Stimulated activated CD8-positive, alpha-beta memory T cell treated with anti-CD3 and anti-CD28 coated beads, Interleukin-4, amount 100 ng/mL, for 24 hours (primary cell): Measurements from ENCODE around the gene OTUD6A.
"Not testable (repeated sequence)": the region's sequence is repeated elsewhere in the genome, so short reads cannot be mapped to it uniquely, and the experiment has no call there.

ENCODE experiments used
- DNase-seq: peaks from one replicate; pipeline ENCODE4 v3.0.0-alpha.2; 2020; ENCODE audit warnings: low read depth

OTUD6A gene

DNA sequence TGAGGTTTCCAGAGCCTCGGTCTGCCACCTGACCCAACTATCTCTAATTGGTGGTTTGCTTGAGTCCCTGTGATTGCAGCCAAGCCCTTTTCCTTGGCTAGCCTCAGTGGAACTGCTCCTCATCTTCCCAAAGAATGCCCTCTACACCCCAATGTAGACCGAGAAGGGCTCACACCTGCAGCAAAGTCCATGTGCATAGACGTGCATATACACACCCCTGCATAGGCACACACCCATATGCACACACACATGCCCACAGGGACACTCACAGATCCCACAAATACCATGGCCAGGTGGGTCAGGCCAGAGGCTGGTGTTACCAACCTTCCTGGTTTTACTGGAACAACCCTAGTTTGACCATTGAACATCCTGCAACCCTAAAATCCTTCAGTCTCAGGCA is 12.9 kb upstream of the OTUD6A start:
- no peak for DNase-seq

DNA sequence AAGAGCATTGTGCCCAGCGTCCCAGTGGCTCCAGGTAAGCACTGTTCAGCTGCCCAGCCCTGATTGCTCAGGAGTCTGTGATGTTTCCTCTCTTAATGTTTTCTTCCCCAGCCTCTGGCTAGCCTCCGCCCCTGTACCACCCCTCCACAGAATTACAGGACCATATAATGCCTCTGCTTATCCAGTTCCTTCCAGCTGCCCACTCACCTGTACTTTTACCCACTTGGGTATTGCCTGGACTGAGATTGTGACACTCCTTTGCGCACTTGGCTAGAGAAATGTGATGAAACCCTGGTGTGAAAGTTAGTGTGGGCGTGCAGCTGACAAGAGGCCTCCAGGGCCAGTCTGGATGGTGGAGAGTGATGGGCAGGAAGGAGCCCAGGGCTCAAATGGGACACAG is 12.3 kb upstream of the OTUD6A start, which contains the start of gene AWAT2:
AWAT2 (minus strand) TSS at position 14 of the 400 bp plus-strand sequence; CDS start at position 8, 6 bp downstream.
- no peak for DNase-seq

DNA sequence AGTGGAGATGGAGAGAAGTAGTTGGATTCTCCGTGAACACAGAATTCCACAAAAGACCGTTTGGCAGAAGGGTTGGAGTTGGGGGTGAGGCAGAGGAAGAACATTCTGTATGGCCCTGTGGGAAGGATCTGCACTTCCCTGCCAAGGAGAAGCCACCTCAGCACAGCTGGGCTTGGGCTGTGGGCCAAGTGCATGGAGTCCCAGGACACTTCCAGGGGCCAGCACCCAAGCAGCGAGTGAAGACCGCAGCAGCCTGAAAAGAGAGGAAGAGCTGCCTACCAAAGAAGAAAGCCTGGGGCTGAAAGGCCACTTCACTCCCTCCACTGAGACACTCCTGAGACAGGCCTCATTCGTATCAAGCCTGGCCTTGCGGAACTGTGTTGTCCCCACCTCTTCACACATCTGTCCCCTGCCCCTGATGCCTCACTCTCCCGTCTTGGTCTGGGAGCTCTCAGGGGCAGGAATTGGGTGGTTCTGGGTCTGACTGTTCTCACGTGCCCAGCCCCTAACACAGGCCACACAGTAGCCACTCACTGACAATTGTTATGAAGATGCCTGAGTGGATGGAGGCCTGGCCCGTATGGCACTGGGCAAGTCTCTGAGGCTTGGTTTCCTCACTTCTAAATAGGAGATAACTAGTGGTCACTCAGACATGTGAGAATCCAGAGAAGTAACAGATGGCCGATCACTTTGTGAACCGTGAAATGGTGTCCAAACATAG is 9.2 kb upstream of the OTUD6A start:
- DNase-seq = no peak

DNA sequence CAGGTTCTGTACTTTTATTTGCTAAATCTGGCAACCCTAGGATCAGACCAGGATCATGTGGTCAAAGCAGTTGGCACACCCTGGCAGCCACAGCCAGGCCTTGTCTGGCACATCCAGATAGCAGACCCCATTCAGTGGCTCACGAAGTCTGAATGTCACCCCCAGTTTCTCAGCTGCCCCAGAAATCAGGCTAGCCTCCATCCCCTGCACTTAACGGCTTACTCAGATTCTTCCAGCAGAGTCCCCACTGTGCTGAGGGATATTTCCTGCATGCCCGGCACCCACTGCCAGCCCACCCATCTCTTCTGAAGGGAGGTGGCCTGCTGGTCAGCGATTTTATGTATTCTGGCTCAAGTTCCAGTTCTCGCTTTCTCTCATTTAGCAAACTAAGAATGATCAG is 7.9 kb upstream of the OTUD6A start:
- no peak for DNase-seq

DNA sequence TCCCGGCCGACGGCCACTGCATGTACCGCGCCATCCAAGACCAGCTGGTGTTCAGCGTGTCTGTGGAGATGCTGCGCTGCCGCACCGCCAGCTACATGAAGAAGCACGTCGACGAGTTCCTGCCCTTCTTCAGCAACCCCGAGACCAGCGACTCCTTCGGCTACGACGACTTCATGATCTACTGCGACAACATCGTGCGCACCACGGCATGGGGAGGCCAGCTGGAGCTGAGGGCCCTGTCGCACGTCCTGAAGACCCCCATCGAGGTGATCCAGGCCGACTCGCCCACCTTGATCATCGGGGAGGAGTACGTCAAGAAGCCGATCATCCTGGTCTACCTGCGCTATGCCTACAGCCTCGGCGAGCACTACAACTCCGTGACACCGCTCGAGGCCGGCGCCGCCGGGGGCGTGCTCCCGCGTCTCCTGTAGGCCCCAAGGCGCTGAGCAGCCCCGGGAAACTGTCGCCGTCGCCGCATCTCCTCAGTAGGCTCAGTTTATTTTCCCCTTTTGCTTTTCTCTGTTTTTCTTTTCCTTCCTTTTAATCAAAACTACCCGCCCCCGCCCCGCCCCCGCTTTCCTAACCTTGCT is 799 bp downstream of the OTUD6A start:
- DNase-seq = no peak

DNA sequence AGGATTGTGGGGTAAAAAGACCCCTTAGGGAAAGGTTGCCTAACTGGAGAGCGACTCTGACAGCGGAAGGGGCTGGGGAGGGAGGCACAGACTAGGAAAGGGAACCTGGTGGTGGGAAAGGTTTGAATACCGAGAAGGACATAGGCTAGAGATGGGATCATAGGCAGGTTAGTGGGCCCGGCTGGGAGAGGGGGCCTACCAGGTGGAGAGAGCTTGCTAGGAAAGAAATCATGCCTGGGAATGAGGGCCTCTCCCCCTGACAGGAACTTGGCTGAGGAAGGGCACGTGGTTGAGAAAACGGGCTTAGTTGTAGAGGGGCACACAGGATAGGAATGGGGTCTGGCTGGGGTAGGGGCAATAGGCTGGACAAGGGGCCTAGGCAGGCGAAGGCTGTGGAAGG is 4.4 kb downstream of the OTUD6A start:
- no peak for DNase-seq

DNA sequence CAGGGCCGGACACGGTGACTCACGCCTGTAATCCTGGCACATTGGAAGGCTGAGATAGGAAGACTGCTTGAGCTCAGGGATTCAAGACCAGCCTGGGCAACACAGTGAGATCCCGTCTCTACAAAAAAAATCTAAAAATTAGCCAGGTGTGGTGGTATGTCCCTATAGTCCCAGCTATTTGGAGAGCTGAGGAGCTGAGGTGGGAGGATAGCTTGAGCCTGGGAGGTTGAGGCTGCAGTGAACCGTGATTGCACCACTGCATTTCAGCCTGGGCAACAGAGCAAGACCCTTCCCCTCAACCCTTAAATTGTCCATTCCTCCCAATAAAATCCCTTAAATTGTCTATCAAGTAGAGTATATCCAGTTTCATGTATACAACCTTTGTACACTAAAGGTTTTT is 17.0 kb downstream of the OTUD6A start:
- DNase-seq = no peak

DNA sequence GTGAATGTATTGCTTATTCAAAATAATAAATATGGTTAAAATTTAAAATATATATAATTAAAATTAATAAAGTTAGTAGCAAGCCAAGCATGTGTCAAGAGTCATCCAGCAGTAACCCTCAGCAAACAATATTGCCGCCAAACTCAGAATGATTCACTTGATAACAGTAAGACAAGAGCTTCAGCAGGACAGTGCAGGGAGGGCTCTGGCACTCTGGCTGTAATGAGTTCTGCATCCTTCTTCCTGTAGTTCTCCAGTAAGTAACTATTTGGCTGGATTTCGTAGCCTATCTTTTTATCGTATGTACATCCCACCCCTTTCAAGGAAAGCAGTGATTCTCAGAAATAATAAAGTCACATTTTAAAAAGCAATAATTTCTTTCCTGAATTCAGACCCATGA is 17.6 kb downstream of the OTUD6A start:
- no peak for DNase-seq

DNA sequence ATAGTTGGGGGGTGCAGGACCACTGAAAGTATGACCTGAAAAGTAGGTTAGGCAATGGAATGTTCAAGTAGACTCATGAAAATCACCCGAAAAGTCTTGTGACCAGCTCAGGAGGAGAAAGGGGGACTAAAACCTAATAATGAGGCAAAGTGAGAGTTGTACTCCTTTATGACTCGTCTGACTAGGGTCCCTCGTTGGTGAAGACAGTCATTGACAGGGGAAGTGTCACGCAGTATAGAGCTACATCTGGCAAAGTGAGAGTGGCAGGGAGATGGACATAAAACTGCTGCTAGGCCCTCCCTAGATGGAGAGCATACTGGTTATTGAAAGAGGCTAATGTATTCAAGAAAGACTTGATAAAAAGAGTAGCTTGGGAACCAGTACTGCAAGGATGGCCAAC is 20.5 kb downstream of the OTUD6A start:
- no peak for DNase-seq

DNA sequence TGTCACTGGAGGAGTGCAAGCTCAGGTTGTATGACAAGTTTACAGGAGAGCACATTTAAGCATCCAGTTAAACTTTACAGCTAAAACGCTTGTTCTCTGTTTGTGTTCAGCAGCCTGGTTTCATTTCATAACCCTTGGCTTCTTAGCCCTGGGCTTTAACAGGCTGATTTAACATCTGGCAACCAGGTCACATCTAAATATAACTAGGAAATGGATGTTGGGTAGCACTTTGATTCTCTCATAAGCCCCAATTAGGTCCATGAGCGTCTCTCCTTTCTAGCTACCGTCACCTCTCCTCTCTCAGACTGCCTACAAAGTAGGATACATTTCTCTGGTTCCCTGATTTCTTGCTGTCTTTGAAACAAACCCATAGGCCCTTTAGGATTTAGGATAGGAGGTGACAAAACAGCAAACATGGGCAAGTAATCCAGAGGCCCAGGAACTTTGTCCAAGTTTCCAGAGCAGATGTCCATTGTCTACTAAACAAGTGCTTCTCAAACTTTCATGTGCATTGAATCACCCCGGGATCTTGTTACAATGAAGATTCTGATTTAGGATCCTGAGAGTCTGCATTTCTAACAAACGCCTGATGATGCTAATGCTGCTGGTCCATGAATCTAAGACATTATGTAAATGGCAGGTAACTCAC is 22.5 kb downstream of the OTUD6A start:
- DNase-seq = no peak

DNA sequence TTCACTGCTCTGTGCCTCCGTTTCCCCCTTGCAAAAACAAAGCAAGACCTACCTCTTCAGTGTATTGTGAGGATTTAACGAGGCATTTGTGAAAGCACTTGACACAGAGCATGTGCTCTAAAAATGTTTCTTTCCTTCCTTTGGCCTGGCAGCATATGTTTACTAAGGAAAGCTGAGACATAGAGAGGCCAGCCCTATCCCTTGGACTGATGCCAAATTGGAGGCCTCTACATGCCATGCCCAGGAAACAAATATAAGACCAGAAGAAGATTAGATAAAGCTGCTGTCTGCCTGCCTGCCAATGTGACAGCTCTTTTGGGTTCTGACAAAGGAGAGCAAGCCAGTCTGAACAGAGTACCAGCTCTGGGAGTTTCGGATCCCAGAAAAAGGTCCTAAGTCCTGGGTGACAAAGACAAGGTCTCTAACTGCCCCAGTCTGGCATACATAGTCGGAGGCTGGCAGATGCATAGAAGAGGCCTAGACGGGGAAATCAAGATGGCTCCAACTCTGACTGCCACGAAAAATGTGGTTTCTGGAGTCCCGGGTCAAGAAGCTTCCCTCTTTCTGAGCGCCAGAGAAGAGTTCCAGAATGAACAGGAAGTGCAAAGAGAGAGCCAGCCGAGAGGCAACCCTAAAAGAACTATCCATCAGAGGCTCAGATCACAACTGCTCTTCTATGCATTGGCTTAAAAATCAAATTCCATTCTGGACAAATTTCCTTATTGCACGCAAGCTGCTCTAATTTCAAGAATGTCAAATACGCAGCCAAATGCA is 25.8 kb downstream of the OTUD6A start:
- DNase-seq = no peak

DNA sequence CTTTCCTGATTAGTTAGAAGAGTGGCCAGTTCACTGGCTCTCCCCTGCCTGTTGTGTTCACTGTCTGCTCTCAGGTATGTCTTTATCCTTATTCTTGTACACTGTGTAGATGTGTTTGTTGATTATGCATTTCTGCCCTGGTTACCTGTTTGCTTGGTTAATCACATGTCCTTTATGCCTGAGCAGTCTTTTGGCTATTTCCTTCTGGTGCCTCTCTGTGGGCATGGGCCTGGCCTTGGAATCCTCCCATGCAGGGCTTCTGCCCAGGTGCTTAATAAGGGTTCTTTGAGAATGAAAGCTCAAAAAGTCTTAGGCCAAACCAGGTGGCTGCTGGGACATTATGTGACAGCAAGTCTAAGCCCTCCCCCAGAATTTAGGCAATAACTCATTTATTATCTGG is 26.5 kb downstream of the OTUD6A start:
- no peak for DNase-seq

DNA sequence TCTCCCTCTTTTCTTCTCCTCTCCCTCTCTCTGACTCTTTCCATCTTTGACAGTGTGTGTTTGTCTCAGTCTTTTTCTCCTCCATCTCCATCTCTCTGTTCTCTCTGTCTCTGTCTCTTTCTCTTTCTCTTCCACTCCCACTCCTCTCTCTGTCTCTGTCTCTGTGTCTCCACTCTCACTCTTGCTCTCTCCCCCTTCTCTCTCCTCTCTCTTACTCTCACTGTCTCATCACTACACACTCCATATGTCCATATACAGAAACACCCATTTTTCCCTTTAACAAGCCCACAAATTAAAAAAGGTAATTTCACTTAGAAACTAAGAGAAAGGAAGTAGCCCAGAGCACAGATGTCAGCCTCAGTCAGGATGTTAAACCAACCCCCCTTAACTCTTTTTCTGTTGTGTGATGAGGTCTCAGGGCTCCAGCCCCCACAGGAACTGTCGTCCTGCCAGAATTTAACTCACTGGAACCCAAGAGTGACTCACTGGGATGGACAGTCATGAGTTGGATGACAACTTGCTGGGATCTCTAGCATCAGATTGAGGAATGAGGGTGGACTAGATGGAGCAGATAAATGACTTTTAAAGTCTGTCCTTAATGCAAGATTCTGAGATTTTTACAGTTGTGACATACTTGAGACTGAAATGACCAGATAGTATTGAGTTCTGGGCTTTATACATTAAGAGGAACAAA is 27.5 kb downstream of the OTUD6A start:
- DNase-seq = no peak

DNA sequence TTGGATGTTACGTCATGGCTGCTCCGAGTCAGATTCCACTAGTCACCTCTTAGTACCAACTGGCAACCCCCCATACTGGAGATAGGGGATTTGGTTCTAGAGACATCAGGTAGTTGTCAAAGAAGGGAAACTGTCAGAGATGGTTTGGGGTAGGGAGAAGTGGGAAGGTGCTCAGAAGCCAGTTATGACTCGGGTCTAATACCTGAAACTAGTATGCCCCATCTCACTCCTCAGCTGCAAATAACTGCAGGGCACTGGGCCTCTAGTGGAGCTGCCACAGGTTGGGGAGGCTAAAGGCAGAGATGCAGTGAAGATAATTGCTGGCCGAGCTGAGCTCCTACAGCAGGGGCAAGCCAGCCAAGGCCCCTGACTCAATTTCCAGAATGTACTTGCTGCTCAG is 30.0 kb downstream of the OTUD6A start:
- DNase-seq = no peak

DNA sequence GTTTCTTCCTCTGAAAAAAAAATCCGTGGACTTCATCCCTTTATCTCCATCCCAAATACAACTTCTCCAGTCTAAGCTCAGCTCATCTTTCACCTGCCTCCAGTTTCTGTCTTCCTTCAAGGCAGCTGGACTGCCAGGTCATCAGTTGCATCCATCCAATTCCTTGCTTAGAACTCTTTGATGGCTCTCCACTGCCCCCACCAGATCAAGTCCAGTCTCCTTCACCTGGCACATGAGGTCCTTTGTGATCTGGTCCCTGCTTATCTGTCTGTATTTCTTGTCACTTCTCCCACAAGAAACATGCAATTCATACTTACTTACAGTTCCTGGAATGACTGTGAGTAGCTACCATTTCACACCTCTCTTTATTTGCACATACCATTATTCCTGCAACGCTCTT is 33.8 kb downstream of the OTUD6A start:
- DNase-seq = no peak

DNA sequence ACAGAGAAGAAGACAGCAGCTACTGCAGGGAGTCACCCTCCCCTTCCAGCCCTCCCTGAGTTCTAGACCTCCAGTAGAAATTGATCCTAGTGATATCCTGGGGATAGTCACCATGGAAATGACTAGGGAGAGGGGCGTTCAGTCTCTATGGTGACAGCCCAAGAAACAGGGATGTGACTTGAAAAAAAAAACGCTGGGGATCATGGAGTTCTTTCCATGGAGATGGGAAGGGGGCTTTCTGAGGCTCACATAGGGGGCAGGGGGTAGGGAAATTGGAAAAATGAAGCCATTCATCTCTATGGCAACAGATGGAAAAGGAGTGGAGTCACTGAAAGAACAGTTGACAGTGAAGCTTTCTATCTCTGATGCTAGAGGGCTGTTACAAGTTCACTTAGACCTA is 43.0 kb downstream of the OTUD6A start:
- no peak for DNase-seq

DNA sequence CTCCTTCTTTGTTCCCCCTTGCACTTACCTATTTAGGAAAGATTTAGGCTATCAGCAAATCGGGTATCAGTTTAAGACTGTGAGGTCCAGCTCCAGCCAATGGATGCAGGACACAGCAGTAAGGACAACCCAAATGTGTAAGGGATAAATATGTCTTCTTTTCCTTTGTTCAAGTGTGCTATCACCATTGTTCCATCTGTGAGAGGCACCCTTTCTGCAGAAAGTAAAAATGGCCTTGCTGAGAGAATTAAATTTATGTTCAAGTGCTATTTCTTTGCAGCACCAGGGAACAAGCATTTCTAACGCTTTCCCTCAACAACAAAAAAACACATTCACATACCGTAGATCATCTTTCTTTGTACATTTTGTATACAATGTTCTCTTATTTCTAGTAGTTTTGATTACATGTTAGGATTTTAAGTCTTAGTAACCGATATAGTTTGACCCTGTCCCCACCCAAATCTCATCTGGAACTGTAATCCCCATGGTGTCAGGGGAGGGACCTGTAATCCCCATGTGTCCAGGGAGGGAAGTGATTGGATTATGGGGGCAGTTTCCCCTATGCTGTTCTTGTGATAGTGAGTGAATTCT is 49.3 kb downstream of the OTUD6A start:
- not testable (repeated sequence) for DNase-seq
